Stomach smooth muscle (tissue), 2 donors: ENCODE results near the gene JAG2.

Source experiments
- H3K27ac ChIP-seq: one replicate; pipeline ENCODE4 v1.7.0; 2013; ENCODE audit warnings: mild to moderate bottlenecking, low read length, inconsistent platforms
- H3K27me3 ChIP-seq, 2 donors: one replicate each; pipeline ENCODE4 v1.7.0; 2013; ENCODE audit warnings: low read length in 2 of 2; ENCODE audit not compliant: insufficient read depth in 2 of 2, control insufficient read depth in 1 of 2
- H3K36me3 ChIP-seq, 2 donors: one replicate each; pipeline ENCODE4 v1.7.0; 2013; ENCODE audit warnings: low read length in 2 of 2; ENCODE audit not compliant: control insufficient read depth in 2 of 2, insufficient read depth in 2 of 2
- H3K4me1 ChIP-seq: one replicate; pipeline ENCODE4 v1.7.0; 2013; ENCODE audit warnings: low read length; ENCODE audit not compliant: control insufficient read depth, insufficient read depth
- H3K4me3 ChIP-seq, 2 donors: one replicate each; pipeline ENCODE4 v1.7.0; 2013; ENCODE audit warnings: low read length in 2 of 2
- H3K9ac ChIP-seq, 2 donors: one replicate each; pipeline ENCODE4 v1.7.0; 2013; ENCODE audit warnings: low read length in 2 of 2, mild to moderate bottlenecking in 1 of 2
- H3K9me3 ChIP-seq, 2 donors: one replicate each; pipeline ENCODE4 v1.7.0; 2013; ENCODE audit warnings: low read length in 2 of 2; ENCODE audit not compliant: control insufficient read depth in 2 of 2
- donor health status: healthy.
- donor health status: Pancreatic carcinoma.

Gene JAG2

GRCh38 chr14:105195051-105195450 lies 26.5 kb upstream of the JAG2 start:
- Histone ChIP-seq H3K4me1 (peaks cover 43% of the 10 kb centered on the region), H3K36me3 (no peaks in the 10 kb centered on the region), H3K27me3 (peaks cover 30 to 64% of the 10 kb centered on the region in 2 donors), H3K9me3 (no peaks in the 10 kb centered on the region), H3K9ac (no peak overlapping the region), H3K27ac (no peak overlapping the region), H3K4me3 (no peak overlapping the region)

DNA sequence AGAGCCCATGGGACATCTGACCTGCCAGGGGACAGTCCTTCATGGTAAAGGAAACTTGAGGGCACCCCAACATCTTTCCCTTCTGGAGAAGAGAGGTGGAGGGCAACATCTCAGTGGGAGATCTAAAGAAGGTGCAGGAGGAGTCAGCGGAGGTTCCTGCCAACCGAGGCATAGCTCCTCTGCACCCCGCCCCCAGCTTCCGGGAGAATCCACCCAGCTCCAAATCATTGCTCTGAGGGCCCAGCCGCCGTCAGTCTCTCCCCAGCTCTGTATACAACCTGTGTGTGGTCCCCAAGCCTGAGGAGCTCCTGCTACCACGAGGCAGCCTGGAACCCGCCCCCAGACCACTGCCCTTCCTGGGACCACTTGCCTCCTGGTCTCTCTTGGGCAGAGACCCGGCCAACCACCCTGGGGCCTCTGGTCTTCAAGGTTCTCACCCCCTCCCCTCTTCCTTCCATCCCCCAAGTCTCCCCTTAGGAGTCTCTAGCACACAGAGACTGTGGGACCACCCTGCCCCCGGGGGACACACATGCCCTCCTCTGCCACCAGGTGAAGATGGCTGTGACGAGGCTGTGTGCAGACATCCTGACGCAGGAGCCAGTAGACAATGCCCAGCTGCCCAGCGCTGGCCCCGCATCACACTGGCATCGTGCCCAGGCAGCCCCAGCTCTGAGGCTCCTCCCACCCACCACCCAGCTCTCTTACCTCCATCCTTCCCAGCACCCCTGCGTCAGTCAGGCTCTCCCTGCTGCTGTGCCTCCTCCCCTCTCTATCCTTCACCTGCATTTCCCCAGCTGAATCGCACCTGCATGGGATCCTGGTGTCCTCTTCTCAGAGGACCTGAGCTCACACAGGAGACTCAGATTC lies 25.6 kb upstream of the JAG2 start:
- no peaks in the 10 kb centered on the region for H3K36me3 ChIP-seq
- H3K27ac ChIP-seq = no peak overlapping the region
- no peak overlapping the region for H3K9ac ChIP-seq
- H3K9me3 ChIP-seq = no peaks in the 10 kb centered on the region
- peaks cover 41% of the 10 kb centered on the region for H3K4me1 ChIP-seq
- no peak overlapping the region for H3K4me3 ChIP-seq
- peaks cover 23 to 59% of the 10 kb centered on the region in 2 donors for H3K27me3 ChIP-seq

DNA sequence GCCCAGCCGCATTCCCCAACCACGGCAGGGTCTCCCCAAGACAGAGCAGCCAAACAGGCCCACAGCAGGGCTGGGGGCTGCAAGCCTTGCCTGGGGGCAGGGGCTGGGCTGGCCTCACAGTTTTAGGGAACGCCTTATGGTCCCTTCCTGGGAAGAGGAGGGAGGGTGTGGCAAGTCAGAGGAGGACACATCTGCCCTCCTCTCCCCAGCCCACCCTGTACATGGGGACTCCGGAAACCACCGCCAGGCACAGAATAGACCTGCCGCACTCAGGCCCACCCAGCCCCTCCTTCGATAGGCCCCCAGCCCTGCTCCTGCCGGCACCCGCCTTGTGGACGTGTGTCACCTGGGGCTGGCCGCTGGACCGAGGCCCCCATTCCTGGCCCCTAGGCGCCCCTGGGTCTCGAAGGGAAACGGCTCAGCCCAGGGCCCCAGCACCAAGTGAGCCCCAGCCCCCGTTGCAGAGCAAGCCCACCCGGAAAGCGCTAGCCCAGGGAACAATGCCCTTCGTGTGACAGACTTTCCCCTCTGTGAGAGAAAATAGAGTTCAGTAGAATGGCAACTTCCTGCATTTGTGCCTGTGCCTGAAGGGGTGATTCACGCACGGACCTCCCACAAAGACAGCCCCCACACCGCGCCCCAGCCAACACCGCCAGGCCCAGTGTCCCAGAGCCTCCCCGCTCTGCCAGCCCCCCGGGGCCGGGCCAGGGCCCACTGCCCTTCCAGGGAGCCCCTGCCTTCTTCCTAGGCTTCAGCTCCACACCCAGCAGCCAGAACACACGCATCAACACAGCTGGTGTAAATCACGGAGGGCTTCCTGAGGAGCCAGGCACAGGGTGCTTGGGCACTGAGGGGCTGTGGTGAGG lies 24.5 kb upstream of the JAG2 start:
- Histone ChIP-seq H3K9me3 (peaks cover 0 to 3% of the 10 kb centered on the region in 2 donors), H3K36me3 (no peaks in the 10 kb centered on the region), H3K4me1 (peaks cover 36% of the 10 kb centered on the region), H3K4me3 (no peak overlapping the region), H3K27me3 (peaks cover 19 to 51% of the 10 kb centered on the region in 2 donors), H3K9ac (no peak overlapping the region), H3K27ac (no peak overlapping the region)

DNA sequence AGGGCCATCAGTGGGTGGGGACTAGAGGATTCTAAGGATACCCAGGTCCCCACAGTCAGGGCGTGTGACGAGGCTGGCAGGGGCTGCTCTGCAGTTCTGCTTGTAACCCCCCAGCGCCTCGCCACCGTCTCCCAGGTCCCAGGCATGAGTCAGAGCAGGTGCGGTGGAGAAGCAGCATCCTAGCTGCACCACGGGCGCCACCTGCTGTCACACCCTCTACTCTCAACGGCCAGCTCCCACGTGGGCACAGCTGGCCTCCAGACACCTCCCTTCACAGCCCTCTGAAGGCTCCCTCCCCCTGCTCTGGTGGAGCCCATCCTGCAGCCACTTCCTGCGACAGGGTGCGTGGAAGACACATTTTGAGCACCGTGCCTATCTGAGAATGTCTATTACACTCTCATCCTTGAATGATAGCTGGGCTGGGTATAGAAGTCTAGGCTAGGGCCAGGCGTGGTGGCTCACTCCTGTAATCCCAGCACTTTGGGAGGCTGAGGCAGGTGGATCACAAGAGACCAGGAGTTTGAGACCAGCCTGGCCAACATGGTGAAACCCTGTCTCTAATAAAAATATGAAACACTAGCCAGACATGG lies 19.5 kb upstream of the JAG2 start:
- Histone ChIP-seq H3K27me3 (peaks cover 2 to 15% of the 10 kb centered on the region in 2 donors), H3K36me3 (no peaks in the 10 kb centered on the region), H3K4me1 (no peaks in the 10 kb centered on the region), H3K27ac (no peak overlapping the region), H3K9ac (no peak overlapping the region), H3K9me3 (peaks cover 0 to 5% of the 10 kb centered on the region in 2 donors), H3K4me3 (no peak overlapping the region)

DNA sequence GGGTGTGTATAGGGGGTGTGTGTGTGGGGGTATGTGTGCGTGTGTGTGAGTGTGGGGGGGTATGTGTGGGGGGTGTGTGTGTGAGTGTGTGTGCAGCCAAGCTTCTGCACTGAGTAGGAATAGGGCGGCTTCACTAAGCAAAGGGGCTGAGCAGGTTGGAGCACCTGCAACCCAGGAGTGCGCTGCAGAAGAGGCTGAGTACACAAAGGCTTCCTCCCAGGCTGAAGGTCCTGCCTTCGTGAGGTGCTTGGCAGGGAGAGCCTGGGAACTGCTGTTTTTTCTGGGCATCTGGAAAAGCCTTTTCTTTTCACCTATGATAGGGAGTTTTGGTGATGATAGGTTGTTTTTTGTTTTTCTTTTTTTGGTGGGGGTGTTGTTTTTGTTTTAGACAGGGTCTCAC lies 18.5 kb upstream of the JAG2 start:
- H3K4me3 ChIP-seq = no peak overlapping the region
- H3K36me3 ChIP-seq = no peaks in the 10 kb centered on the region
- peaks cover 2 to 11% of the 10 kb centered on the region in 2 donors for H3K27me3 ChIP-seq
- H3K9me3 ChIP-seq = peaks cover 0 to 5% of the 10 kb centered on the region in 2 donors
- H3K4me1 ChIP-seq = no peaks in the 10 kb centered on the region
- H3K9ac ChIP-seq = no peak overlapping the region
- H3K27ac ChIP-seq = no peak overlapping the region

GRCh38 chr14:105185973-105186372 lies 17.4 kb upstream of the JAG2 start:
- Histone ChIP-seq H3K4me3 (no peak overlapping the region), H3K27ac (no peak overlapping the region), H3K9ac (no peak overlapping the region), H3K36me3 (no peaks in the 10 kb centered on the region), H3K4me1 (no peaks in the 10 kb centered on the region), H3K27me3 (peaks cover 0 to 7% of the 10 kb centered on the region in 2 donors), H3K9me3 (peaks cover 0 to 5% of the 10 kb centered on the region in 2 donors)

DNA sequence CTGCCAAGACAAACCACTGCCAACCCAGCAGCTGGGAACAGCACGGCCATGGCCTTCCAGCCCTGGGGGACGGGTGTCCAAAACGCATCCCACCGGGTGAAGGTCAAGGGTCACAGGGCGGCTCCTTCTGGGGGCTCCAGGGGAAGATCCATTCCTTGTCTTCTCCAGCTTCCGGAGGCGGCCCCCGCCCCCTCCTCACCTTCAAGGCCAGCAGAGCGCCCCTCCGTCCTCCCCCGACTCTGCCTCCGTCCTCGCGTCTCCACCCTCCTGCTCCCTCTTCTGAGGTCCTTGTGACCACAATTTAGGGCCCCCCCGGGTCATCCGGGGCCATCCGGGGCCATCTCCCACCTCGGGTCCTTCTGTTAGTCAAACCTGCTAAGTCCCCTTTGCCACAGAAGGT lies 16.4 kb upstream of the JAG2 start:
- peaks cover 6% of the 10 kb centered on the region for H3K4me1 ChIP-seq
- peaks cover 0 to 5% of the 10 kb centered on the region in 2 donors for H3K9me3 ChIP-seq
- H3K27me3 ChIP-seq = peaks cover 2 to 9% of the 10 kb centered on the region in 2 donors
- H3K9ac ChIP-seq = no peak overlapping the region
- H3K27ac ChIP-seq = no peak overlapping the region
- H3K36me3 ChIP-seq = no peaks in the 10 kb centered on the region
- no peak overlapping the region for H3K4me3 ChIP-seq

DNA sequence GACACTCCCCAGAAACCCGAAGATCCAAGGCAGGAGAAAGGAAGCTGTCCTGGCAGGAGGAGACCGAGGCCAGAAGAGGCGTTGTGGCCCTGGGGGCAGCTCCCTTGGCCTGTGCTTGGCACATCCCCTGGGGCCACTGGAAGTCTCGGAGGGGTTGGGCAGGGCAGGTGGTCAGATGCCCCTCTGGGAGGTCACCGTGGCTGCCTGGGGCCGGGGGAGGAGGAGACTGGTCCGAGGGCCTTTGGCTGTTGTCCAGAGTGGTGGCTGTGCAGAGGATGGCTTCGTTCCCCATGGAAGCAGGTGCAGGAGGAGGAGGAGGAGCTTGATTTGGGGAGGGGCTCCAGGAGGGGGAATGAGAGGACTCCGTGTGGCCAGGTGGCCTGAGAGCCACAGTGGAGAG lies 15.9 kb upstream of the JAG2 start:
- H3K9ac ChIP-seq = no peak overlapping the region
- peaks cover 6 to 9% of the 10 kb centered on the region in 2 donors for H3K27me3 ChIP-seq
- H3K9me3 ChIP-seq = peaks cover 0 to 5% of the 10 kb centered on the region in 2 donors
- H3K27ac ChIP-seq = no peak overlapping the region
- no peaks in the 10 kb centered on the region for H3K36me3 ChIP-seq
- H3K4me1 ChIP-seq = peaks cover 6% of the 10 kb centered on the region
- H3K4me3 ChIP-seq = no peak overlapping the region

- H3K9me3 ChIP-seq = no peaks in the 10 kb centered on the region
- peaks cover 6% of the 10 kb centered on the region for H3K4me1 ChIP-seq
- H3K4me3 ChIP-seq = no peak overlapping the region
- H3K9ac ChIP-seq = no peak overlapping the region
- H3K27me3 ChIP-seq = peaks cover 4 to 6% of the 10 kb centered on the region in 2 donors
- no peak overlapping the region for H3K27ac ChIP-seq
- no peaks in the 10 kb centered on the region for H3K36me3 ChIP-seq
Observed at GRCh38 chr14:105182296-105183020, 13.9 kb upstream of the JAG2 start.
